Fibroblast of skin of abdomen (primary cell): ENCODE measurements around the gene RCBTB2.

ENCODE experiments used
- DNase-seq: peaks from one replicate; pipeline ENCODE4 v3.0.0-alpha.2; 2013

RCBTB2 gene

DNA sequence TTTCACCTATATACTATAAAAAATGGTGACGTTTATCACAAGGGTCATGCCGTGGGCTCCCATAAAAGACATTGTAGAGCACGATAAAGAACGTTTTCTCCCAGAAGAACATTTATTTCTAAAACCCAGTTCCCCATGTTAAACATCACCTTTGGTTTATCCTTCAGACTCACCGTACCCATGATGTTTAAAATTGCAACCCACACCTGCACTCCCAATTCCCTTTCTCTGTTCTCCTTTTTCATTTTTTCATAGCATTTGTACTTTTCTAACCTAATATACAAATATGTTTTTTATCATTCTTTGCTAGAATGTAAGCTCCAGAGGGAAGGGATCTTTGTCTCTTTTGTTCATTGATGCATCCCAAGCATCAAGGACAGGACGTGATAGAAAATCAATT is 2.0 kb downstream of the RCBTB2 start:
- DNase-seq: no peak

DNA sequence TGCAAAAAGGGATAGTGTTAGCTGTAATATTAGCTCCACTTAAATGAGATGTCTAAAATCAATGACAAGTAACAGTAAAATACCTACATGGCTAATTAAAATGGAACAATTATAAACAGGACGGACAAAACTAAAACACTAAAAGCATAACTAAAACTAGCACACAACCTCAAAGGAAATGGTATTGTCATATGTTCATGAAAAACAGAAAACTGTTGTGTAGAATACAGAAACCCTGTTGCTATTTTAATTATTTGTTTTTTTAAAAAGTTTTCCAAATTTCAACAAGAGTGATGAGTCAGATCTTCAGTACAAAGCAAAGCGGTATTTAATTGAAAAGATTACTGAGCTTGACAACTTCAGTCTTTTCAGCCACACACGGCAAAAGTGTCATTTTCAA is 4.2 kb downstream of the RCBTB2 start:
- DNase-seq: no peak

DNA sequence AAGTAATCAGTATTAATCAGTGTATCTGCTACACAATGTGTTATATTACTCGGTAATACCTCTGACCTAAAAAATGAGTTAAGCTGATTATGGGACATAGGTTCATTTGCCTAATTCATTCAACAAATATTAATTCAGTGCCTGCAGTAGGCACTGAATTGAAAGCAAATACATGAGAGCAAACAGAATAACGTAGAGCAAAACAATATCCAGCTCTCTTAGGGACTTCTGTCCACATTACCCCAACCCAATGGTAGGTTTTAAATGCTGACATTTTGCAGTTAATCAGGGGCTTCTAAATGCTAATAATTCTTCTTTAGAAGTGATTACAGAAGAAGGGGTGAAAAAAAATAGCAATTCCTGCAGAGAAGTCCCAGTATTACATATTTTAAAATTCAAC is 4.9 kb downstream of the RCBTB2 start:
- no peak for DNase-seq

GRCh38 chr13:48526286-48526685 is 6.6 kb downstream of the RCBTB2 start:
- DNase-seq: no peak

DNA sequence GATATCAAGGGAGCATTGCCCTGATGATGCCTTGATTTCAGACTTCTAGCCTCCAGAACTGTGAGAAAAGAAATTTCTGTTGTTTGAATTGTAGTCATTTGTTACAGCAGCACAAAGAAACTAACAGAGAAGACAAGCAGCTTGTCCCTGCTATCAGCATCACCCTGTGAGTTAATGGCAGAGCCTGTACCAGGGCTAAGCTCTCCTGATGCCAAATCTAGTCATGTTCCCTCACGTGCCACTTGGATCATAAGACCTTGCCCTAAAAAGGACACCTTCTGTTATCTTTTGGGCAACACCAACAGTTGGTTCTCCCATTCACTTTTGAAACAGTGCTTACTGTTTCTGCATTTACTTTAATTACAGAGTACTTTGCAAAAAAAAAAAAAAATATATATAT is 14.8 kb downstream of the RCBTB2 start:
- no peak for DNase-seq

DNA sequence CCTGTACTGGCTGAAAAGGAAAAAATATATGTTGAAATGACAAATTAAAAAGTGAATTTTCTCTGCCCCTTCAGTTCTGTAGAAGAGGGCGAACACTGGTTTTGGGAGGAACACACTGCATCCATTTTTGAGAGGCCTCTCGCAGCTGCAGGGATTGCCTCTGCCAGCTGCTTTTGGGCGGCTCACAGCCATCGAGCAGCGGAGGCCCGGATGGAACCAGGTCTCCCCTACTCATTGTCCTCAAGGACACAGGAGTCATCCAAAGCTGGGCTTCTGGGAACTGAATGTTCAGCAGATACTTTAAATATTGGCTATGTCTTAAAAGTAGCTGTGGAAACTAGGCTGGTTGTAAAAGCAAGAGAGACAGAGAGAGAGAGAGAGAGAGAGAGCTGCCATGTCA is 17.1 kb downstream of the RCBTB2 start:
- DNase-seq: no peak

DNA sequence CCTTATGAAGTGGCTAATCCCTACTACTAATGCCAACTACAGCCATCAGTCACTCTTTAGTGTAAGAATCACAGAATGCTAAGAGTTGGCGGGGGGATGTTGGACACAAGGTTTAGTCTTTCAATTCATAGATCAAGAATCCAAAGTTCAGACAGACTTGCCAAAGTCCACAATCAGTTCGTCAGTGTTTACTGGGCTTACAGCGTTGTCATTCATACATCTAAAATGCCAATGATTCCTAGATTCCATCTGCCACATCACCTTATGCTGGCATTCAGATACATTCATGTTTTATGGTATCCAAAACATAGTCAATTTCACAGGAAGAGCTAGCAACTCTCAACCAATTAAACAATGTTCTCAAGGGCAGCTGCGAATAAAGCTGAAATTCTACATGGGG is 18.1 kb downstream of the RCBTB2 start:
- no peak for DNase-seq

GRCh38 chr13:48511621-48512230 is 21.2 kb downstream of the RCBTB2 start:
- DNase-seq: no peak

- no peak for DNase-seq
These were observed 22.2 kb downstream of the RCBTB2 start for GRCh38 chr13:48510698-48511097.

DNA sequence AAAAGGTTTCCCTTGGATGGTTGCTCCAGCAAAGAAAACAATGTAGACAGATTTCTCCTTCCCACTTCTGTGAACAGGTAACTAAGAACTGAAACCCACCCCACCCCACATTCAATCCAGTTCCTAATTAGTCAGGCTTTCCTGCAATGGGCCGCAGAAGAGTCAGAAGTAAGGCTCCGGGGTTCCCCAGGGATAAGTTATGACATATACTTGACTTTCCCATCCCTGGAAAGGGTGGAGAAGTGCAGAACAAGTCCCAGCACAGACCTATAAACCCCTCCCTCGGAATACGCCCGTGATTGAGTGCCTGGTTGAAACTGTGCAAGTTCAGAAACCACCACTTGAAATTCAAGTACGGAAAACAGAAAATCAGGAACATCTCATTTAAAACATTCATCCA is 24.9 kb downstream of the RCBTB2 start:
- DNase-seq: no peak

DNA sequence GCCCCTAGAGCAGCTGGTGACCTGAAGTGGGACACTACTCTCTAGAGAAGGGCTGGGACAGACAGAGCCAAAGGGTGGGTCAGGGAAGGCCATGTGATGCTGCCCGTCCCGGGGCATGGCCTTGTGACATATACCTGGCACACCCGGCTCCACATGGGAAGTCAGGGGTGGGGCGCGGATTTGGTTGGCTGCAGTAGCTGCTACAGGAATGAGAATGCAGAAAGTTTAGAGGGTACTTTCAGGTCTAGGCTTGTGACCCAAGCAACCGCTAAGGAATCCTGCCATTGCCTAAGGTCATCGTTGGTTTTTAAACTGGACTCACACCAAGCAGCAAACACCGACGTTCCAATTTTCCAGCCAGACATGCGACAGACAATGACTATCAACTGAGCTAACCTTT is 25.9 kb downstream of the RCBTB2 start:
- DNase-seq: no peak

DNA sequence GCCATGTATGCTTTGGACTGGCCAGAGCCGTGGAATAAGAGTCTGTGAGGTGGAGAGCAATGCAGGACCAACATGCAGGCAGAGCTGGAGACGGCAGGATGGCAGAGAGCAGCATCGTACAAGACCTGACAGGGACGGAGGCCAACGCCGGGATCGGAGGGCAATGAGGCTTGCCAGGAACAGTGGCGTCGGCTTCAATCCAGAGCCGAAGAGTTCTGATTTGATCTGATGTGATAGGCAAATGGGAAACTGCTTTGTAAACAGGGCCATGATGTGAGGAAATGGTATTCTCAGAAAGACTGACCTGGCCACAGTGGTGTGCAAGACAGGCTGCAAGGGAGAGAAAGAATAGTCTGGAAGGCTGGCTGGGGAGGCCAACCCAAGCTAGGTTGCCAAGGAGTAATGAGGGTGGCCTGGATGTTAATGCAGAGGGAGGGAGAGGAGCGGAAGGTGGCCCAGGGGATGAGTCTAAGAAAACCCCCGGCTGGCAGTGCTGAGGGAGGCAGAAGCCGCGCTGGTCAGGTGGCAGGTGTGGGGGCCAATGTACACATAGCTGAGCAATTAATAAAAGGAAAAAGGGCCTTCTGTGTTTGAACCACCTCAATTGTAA is 26.7 kb downstream of the RCBTB2 start:
- DNase-seq: no peak

- peak; percentile 33 for DNase-seq
These were observed 27.2 kb downstream of the RCBTB2 start for GRCh38 chr13:48505597-48506091.

DNA sequence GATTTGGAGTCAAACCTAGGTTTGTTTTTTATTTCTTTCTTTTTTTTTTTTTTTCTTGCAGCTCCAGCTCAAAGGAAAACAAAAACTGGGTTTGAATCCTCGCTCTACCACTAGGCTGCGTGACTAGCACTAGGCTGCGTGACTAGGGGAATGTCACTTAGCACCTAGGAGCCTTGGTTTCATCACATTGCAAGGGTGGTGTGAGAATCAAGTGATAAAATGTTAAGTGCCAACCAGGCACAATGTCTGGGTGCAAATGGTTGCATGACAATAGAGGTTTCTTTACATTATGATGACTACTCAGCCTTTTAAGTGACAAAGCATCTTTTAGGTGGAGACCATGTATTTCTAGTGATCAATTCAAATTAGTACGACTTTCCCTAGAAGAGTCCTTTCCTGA is 27.9 kb downstream of the RCBTB2 start:
- DNase-seq: no peak

DNA sequence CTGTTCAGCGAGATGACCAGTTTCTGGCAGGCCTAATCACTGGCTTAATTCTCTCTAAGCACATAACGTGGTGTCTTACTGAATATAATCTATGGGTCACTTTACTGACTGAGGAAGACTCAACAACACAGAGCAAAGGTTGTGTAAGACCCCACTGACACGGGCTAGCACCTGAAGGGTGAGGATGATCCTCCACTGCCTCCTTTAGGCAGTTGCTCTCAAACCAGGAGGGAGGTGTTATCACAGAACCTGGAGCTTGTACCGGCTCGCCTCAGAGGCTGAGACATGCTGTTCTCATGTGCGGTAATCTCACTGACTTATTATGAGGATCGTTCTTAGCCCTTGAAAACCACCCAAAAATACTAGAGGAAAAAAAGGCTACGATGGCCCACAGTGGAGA is 28.3 kb downstream of the RCBTB2 start:
- DNase-seq: no peak

DNA sequence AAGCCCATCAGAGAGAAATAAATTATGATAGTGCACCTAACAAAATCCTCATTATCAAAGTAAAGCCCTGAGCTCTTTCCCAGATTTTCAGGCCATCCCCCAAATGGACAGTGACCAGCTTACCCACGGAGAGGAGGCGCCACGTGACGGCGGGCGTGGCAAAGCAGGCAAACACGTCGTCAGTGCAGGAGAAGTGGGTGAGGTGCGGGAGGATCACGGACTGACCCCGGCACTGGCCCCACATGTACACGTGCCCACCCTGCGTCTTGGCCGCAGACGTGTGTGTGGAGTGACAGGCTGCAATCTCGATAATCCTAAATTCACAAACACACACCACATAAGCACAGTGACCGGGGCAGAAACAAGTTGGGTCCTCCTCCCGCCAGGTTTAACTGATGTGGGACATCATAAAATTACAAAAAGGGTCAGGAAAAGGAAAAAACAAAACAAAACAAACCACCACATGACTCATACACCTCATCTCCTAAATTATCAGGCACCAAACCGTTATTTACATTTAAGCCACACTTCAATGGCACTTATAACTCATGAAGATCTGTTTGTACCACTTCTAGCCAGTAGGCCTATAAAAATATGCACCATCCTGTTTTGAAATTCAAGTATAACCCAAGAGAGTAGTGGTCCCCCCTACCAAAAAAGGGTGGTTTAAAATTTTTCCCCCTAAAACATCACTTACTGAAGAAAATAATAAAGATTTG is 30.1 kb downstream of the RCBTB2 start:
- DNase-seq: no peak

DNA sequence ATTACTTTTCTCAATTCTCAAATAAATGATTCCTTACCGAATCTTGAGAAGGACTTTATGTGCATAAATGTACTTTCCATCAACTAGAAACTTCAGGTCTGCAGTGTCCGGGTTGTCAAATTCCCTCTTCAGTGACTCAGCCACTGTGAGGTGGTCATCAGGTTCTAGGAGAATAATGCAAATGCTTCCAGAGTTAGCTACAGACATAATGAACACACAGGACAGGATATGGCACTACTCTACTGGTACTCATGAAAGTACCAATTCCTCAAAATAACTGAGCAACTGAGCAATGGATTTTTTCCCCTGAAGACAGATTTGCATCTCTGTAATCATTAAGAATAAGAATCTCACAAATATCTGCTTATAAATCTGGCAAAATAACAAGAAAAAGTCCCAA is 31.2 kb downstream of the RCBTB2 start:
- DNase-seq: no peak

- DNase-seq: peak; percentile 83
These were observed 32.2 kb downstream of the RCBTB2 start for GRCh38 chr13:48500652-48501197.

DNA sequence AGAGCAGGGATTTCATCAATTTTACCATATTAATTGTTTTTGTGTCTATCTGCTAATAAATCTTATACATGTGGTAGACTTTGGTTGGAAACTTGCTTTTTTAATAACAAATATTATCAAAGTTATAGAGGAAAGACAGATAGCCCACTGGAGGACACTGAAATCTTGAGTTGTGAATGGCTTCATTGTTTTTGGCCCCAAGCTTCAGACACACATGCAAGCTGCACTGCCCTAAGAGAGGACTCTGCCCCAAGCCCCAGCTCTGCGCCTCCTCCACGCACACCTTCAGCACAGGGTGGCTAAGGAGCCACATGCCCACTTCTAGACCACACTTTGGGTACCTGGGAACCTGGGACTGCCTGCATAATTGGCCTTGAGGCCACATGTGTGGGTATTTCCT is 35.2 kb downstream of the RCBTB2 start:
- DNase-seq: no peak

- no peak for DNase-seq
These were observed 36.4 kb downstream of the RCBTB2 start for GRCh38 chr13:48496271-48497161.

DNA sequence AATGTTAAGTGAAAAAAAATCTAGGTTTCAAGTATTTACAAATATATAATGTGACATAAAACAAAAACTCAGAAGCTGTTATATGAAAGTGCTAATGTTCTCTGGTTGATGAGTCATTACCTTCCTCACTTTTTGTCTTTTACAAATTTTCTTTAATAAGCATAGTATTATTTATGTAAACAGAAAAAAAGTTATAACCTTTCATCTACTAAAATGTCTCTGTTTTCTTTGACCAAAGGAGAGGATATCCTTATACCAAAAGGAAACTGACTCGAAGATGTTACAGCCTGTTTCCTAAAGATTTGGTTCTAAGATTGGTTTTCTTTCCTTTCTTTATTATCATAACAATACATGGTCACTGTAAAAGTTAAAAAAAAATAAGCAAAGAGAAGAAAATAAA is 38.0 kb downstream of the RCBTB2 start:
- no peak for DNase-seq

DNA sequence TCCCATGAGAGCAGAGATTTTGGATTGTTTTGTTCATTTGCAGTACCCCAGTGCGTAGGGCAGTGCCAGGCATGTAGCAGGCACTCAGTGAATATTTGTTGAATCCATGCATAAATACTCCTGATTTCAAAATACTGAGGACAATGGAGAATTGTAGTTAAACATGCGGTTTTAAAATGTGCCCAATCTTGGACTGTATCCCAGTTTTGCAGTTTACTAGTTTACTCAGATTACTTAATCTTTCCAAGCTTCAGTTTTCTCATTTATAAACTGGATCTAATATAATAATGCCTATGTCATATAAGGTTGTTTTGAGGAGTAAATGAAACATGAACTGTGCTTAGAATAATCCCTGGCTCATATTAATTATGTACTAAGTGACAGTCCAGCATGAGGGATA is 39.0 kb downstream of the RCBTB2 start:
- no peak for DNase-seq
